ENCODE data around the gene LIMS2.

The LIMS2 gene

DNA sequence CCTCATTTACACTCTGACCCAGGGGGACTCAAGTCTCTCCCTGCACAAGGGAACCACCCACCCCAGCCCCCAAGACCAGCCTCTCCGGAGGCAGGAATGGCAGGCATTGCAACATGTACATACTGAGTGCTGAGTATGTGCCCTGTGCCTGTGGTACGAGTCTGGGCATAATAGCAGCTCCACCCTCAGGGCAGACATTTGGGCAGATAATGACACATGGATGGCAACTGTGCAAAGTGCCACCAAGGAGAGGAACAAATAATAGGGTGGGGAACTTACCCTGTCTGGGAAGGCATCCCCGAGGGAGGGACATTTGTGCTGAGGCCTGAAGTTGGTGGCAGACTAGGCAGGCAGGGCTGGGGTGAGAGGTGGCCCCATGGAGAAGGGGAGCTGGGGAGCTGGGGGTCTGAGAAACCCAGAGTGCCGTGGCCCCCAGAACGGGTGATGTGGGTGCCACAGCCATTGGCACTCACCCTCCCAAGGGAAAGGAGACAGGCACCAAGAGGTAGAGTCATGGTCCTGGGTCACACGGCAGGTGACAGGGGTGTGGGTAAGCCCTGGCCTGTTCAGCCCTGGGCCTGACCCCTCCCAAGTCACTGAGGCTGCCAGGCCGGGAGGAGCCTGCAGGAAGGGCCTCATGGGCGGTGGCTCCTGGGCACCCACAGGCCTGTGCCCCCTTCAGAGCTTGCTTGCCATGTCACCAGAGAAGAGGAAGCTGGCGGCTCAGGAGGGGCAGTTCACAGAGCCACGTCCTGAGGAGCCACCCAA is 45.0 kb downstream of the LIMS2 start:
- H3K27me3 ChIP-seq (ENCODE audit: insufficient read depth, low read length, poor library complexity) = no peaks in the 10 kb centered on the region
- no peak overlapping the region for H3K18ac ChIP-seq (ENCODE audit: low read length)
- no peak overlapping the region for H3K4me3 ChIP-seq (ENCODE audit: low read length)
- no peak overlapping the region for H2AK5ac ChIP-seq (ENCODE audit: low read length)
- H3K79me2 ChIP-seq (ENCODE audit: control insufficient read depth, insufficient read depth, low read length) = no peaks in the 10 kb centered on the region
- no peak overlapping the region for H3K27ac ChIP-seq (ENCODE audit: low read depth, low read length)
- no peak overlapping the region for H3K23ac ChIP-seq (ENCODE audit: low read length)
- H2BK120ac ChIP-seq (ENCODE audit: low read depth, low read length) = no peak overlapping the region
- H3K79me1 ChIP-seq (ENCODE audit: low read length) = no peaks in the 10 kb centered on the region
- no peak overlapping the region for H3K4me2 ChIP-seq (ENCODE audit: low read length)
- H4K8ac ChIP-seq (ENCODE audit: low read depth, low read length) = no peak overlapping the region
- peak overlapping the region; percentile 17 for H3K56ac ChIP-seq (ENCODE audit: low read length)
- no peak overlapping the region for H3K4ac ChIP-seq (ENCODE audit: low read depth, low read length)
- DNase-seq = no peak
- no peak overlapping the region for H4K5ac ChIP-seq (ENCODE audit: low read length)
- H3K9ac ChIP-seq (ENCODE audit: low read length) = no peak overlapping the region
- WGBS (ENCODE audit: extremely low coverage, insufficient coverage, low lambda C conversion rate) = no CpG with 5 or more reads among the region's 10 CpGs
- H2BK15ac ChIP-seq (replicated peaks; ENCODE audit: low read depth) = no peak overlapping the region
- H2BK5ac ChIP-seq (ENCODE audit: low read length) = no peak overlapping the region
- H3K4me1 ChIP-seq (ENCODE audit: control insufficient read depth, low read depth, low read length) = no peaks in the 10 kb centered on the region
- H3K36me3 ChIP-seq (ENCODE audit: control insufficient read depth, insufficient read depth, low read length) = no peaks in the 10 kb centered on the region

DNA sequence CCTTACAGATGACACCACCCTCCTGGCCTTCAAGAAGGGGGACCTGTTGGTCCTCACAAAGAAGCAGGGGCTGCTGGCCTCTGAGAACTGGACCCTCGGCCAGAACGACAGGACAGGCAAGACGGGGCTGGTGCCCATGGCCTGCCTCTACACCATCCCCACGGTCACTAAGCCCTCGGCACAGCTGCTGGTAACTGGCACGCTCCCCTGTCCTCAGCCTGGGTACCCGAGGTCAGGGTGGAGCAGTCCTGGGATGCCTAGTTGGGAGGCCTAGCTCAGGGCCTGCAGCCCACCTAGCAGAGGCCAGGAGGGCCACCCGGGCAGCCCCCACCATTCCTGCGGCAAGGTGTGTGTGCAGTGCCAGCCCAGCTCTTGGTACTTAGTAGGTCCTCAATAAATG is 45.7 kb downstream of the LIMS2 start:
- no peak overlapping the region for H2BK120ac ChIP-seq (ENCODE audit: low read depth, low read length)
- H2AK5ac ChIP-seq (ENCODE audit: low read length) = no peak overlapping the region
- no peak overlapping the region for H3K4me3 ChIP-seq (ENCODE audit: low read length)
- no peaks in the 10 kb centered on the region for H3K79me2 ChIP-seq (ENCODE audit: control insufficient read depth, insufficient read depth, low read length)
- no CpG with 5 or more reads among the region's 9 CpGs for WGBS (ENCODE audit: extremely low coverage, insufficient coverage, low lambda C conversion rate)
- no peaks in the 10 kb centered on the region for H3K36me3 ChIP-seq (ENCODE audit: control insufficient read depth, insufficient read depth, low read length)
- H3K27me3 ChIP-seq (ENCODE audit: insufficient read depth, low read length, poor library complexity) = no peaks in the 10 kb centered on the region
- no peak overlapping the region for H4K8ac ChIP-seq (ENCODE audit: low read depth, low read length)
- H3K4me1 ChIP-seq (ENCODE audit: control insufficient read depth, low read depth, low read length) = no peaks in the 10 kb centered on the region
- H3K4me2 ChIP-seq (ENCODE audit: low read length) = no peak overlapping the region
- H3K4ac ChIP-seq (ENCODE audit: low read depth, low read length) = no peak overlapping the region
- H2BK15ac ChIP-seq (replicated peaks; ENCODE audit: low read depth) = no peak overlapping the region
- H4K5ac ChIP-seq (ENCODE audit: low read length) = no peak overlapping the region
- H3K79me1 ChIP-seq (ENCODE audit: low read length) = no peaks in the 10 kb centered on the region
- DNase-seq = no peak
- no peak overlapping the region for H2BK5ac ChIP-seq (ENCODE audit: low read length)
- no peak overlapping the region for H3K23ac ChIP-seq (ENCODE audit: low read length)
- no peak overlapping the region for H3K56ac ChIP-seq (ENCODE audit: low read length)
- H3K18ac ChIP-seq (ENCODE audit: low read length) = no peak overlapping the region
- H3K27ac ChIP-seq (ENCODE audit: low read depth, low read length) = no peak overlapping the region
- no peak overlapping the region for H3K9ac ChIP-seq (ENCODE audit: low read length)

DNA sequence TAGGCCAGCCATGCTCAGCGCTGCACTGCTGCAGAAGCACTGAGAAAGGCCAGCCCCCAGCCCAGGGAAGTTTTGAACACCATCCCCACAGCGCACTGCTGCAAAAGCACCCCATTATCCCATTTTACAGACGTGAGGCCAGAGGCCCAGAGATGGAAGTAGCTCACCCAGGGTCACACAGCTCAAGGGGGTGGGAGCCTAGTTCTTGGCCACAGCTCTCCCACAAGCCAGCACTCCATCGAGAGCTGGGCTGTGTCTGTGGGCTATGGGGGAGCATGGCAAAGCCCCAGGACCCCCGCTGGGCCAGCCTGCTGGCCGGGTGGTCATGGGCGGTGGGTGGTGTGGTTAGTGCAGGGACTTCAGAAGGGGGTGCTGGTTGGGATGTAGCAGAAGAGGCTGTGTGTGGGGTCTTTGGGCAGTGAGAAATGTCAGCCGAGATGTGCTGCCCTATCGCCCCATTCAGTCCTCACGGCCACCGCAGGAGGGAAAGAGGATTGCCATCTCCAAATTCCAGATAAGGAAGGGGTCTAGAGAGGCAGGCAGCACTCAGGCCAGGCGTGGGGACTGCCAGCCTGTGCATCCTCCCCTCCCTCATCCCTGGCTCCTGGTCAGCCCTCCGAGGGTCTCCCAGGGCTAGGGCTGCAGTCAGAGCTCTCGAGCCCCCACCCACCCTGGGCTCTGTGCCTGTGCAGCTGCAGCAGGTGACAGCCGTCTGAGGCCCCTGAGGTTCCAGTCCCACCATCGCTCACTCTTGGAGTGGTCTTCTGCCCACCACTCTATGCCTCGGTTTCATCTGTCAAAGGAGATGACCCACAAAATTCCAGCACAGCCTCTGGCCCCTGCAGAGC is 46.3 kb downstream of the LIMS2 start:
- no CpG with 5 or more reads among the region's 17 CpGs for WGBS (ENCODE audit: extremely low coverage, insufficient coverage, low lambda C conversion rate)
- H2BK120ac ChIP-seq (ENCODE audit: low read depth, low read length) = no peak overlapping the region
- H3K9ac ChIP-seq (ENCODE audit: low read length) = no peak overlapping the region

DNA sequence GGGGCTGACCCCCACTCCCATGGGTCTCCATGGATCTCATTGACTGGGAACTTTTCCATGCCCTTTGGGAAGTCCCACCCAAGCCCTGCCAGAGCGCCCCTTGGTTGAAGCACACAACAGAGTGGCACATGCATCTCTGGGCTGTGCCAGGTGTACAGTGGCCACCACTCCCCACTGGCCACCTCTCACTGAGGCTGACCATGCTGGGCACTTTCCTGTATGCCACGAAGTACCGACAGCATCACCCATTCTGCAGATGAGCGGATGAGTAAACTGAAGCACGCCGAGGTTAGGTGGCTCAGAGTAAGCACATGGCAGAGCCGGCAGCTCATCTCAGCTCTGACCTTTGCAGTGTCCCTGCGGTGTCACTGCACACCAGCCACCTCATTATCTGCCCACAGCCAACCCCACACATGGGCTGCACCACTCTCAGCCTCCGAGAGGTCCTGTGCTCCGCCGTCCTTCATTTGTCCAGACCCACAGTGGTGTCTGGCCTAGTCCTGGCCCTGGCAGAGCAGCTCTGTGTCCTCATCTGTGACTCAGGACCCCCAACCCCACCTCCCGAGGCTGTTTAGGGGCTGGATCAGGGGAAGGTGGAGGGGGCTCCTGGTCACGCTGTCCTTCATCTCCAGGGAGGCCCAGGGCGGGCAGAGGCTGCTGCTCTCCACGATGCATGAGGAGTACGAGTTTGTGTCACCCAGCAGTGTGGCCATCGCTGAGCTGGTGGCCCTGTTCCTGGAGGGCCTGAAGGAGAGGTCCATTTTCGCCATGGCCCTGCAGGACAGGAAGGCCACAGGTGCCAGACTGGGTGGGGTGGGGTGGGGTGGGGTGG is 47.4 kb downstream of the LIMS2 start:
- no peaks in the 10 kb centered on the region for H3K36me3 ChIP-seq (ENCODE audit: control insufficient read depth, insufficient read depth, low read length)
- no peaks in the 10 kb centered on the region for H3K27me3 ChIP-seq (ENCODE audit: insufficient read depth, low read length, poor library complexity)
- H3K56ac ChIP-seq (ENCODE audit: low read length) = no peak overlapping the region
- H2BK120ac ChIP-seq (ENCODE audit: low read depth, low read length) = no peak overlapping the region
- H3K79me2 ChIP-seq (ENCODE audit: control insufficient read depth, insufficient read depth, low read length) = no peaks in the 10 kb centered on the region
- no peaks in the 10 kb centered on the region for H3K79me1 ChIP-seq (ENCODE audit: low read length)
- H4K8ac ChIP-seq (ENCODE audit: low read depth, low read length) = no peak overlapping the region
- H3K4ac ChIP-seq (ENCODE audit: low read depth, low read length) = no peak overlapping the region
- no peak overlapping the region for H3K4me2 ChIP-seq (ENCODE audit: low read length)
- H3K4me3 ChIP-seq (ENCODE audit: low read length) = no peak overlapping the region
- no peak overlapping the region for H3K18ac ChIP-seq (ENCODE audit: low read length)
- no peak overlapping the region for H3K27ac ChIP-seq (ENCODE audit: low read depth, low read length)
- WGBS (ENCODE audit: extremely low coverage, insufficient coverage, low lambda C conversion rate) = no CpG with 5 or more reads among the region's 18 CpGs
- no peak overlapping the region for H2BK5ac ChIP-seq (ENCODE audit: low read length)
- H3K23ac ChIP-seq (ENCODE audit: low read length) = no peak overlapping the region
- no peak overlapping the region for H2BK15ac ChIP-seq (replicated peaks; ENCODE audit: low read depth)
- H4K5ac ChIP-seq (ENCODE audit: low read length) = no peak overlapping the region
- no peak overlapping the region for H3K9ac ChIP-seq (ENCODE audit: low read length)
- no peak for DNase-seq
- no peak overlapping the region for H2AK5ac ChIP-seq (ENCODE audit: low read length)
- no peaks in the 10 kb centered on the region for H3K4me1 ChIP-seq (ENCODE audit: control insufficient read depth, low read depth, low read length)

More for the DNA sequence above, 46.3 kb downstream of the LIMS2 start:
- Histone ChIP-seq H2BK5ac (ENCODE audit: low read length) (no peak overlapping the region), H3K27me3 (ENCODE audit: insufficient read depth, low read length, poor library complexity) (no peaks in the 10 kb centered on the region), H4K8ac (ENCODE audit: low read depth, low read length) (no peak overlapping the region), H3K23ac (ENCODE audit: low read length) (no peak overlapping the region), H3K4ac (ENCODE audit: low read depth, low read length) (no peak overlapping the region), H3K36me3 (ENCODE audit: control insufficient read depth, insufficient read depth, low read length) (no peaks in the 10 kb centered on the region), H2AK5ac (ENCODE audit: low read length) (no peak overlapping the region), H3K79me2 (ENCODE audit: control insufficient read depth, insufficient read depth, low read length) (no peaks in the 10 kb centered on the region), H3K4me1 (ENCODE audit: control insufficient read depth, low read depth, low read length) (no peaks in the 10 kb centered on the region), H3K79me1 (ENCODE audit: low read length) (no peaks in the 10 kb centered on the region), H3K4me2 (ENCODE audit: low read length) (no peak overlapping the region), H3K56ac (ENCODE audit: low read length) (no peak overlapping the region), H3K18ac (ENCODE audit: low read length) (no peak overlapping the region), H3K4me3 (ENCODE audit: low read length) (no peak overlapping the region), H3K27ac (ENCODE audit: low read depth, low read length) (no peak overlapping the region), H2BK15ac (replicated peaks; ENCODE audit: low read depth) (no peak overlapping the region), H4K5ac (ENCODE audit: low read length) (no peak overlapping the region)
- peak; percentile 43 for DNase-seq

- no peak overlapping the region for H3K4me2 ChIP-seq (ENCODE audit: low read length)
- no peak overlapping the region for H4K8ac ChIP-seq (ENCODE audit: low read depth, low read length)
- no peak overlapping the region for H3K56ac ChIP-seq (ENCODE audit: low read length)
- no peaks in the 10 kb centered on the region for H3K27me3 ChIP-seq (ENCODE audit: insufficient read depth, low read length, poor library complexity)
- no peaks in the 10 kb centered on the region for H3K79me2 ChIP-seq (ENCODE audit: control insufficient read depth, insufficient read depth, low read length)
- H2AK5ac ChIP-seq (ENCODE audit: low read length) = no peak overlapping the region
- no peak overlapping the region for H2BK15ac ChIP-seq (replicated peaks; ENCODE audit: low read depth)
- H3K4me1 ChIP-seq (ENCODE audit: control insufficient read depth, low read depth, low read length) = no peaks in the 10 kb centered on the region
- H2BK120ac ChIP-seq (ENCODE audit: low read depth, low read length) = no peak overlapping the region
- WGBS (ENCODE audit: extremely low coverage, insufficient coverage, low lambda C conversion rate) = no CpG with 5 or more reads among the region's 28 CpGs
- H2BK5ac ChIP-seq (ENCODE audit: low read length) = no peak overlapping the region
- H3K23ac ChIP-seq (ENCODE audit: low read length) = no peak overlapping the region
- no peak overlapping the region for H3K4ac ChIP-seq (ENCODE audit: low read depth, low read length)
- no peak for DNase-seq
- H3K79me1 ChIP-seq (ENCODE audit: low read length) = no peaks in the 10 kb centered on the region
- no peak overlapping the region for H3K4me3 ChIP-seq (ENCODE audit: low read length)
- no peak overlapping the region for H3K9ac ChIP-seq (ENCODE audit: low read length)
- H3K36me3 ChIP-seq (ENCODE audit: control insufficient read depth, insufficient read depth, low read length) = no peaks in the 10 kb centered on the region
- no peak overlapping the region for H3K27ac ChIP-seq (ENCODE audit: low read depth, low read length)
- no peak overlapping the region for H3K18ac ChIP-seq (ENCODE audit: low read length)
- no peak overlapping the region for H4K5ac ChIP-seq (ENCODE audit: low read length)
Measured at GRCh38 chr2:127626917-127627739, 48.2 kb downstream of the LIMS2 start.
